GM19328 (cell line): Measurements from ENCODE around the gene TARBP2.
"Not testable (repeated sequence)": the region's sequence is repeated elsewhere in the genome, so short reads cannot be mapped to it uniquely, and the experiment has no call there.

Experiments used
- ATAC-seq: cut with Tn5 transposase; IDR thresholded peaks from one replicate; pipeline ENCODE4 v1.9.1; 2021; ENCODE audit warnings: mild to moderate bottlenecking, moderate library complexity; ENCODE audit not compliant: unreplicated experiment

The TARBP2 gene

GRCh38 chr12:53510181-53510812, 9.2 kb downstream of the TARBP2 start:
- ATAC-seq: no peak

GRCh38 chr12:53513712-53514410, 12.8 kb downstream of the TARBP2 start:
- no peak for ATAC-seq

- ATAC-seq: no peak
Measured at GRCh38 chr12:53514628-53515290, 13.7 kb downstream of the TARBP2 start.

- ATAC-seq: no peak
Measured at GRCh38 chr12:53515291-53515680, 14.2 kb downstream of the TARBP2 start.

- ATAC-seq: no peak
Measured at GRCh38 chr12:53516758-53517455, 15.8 kb downstream of the TARBP2 start.

- no peak for ATAC-seq
Measured at GRCh38 chr12:53518381-53518780, 17.3 kb downstream of the TARBP2 start.

- no peak for ATAC-seq
Measured at GRCh38 chr12:53523131-53523530, 22.0 kb downstream of the TARBP2 start.

- no peak for ATAC-seq
Measured at GRCh38 chr12:53524476-53524875, 23.4 kb downstream of the TARBP2 start.

GRCh38 chr12:53530061-53530460, 29.0 kb downstream of the TARBP2 start:
- ATAC-seq: no peak

- no peak for ATAC-seq
Measured at GRCh38 chr12:53530920-53531319, 29.8 kb downstream of the TARBP2 start.

- ATAC-seq: no peak
Measured at GRCh38 chr12:53532021-53532420, 30.9 kb downstream of the TARBP2 start.

- no peak for ATAC-seq
Measured at GRCh38 chr12:53532524-53533445, 31.7 kb downstream of the TARBP2 start.

- ATAC-seq: no peak
Measured at GRCh38 chr12:53533471-53533870, 32.4 kb downstream of the TARBP2 start.

- ATAC-seq: no peak
Measured at GRCh38 chr12:53536962-53537361, 35.9 kb downstream of the TARBP2 start.

- ATAC-seq: no peak
Measured at GRCh38 chr12:53538209-53538689, 37.2 kb downstream of the TARBP2 start.

GRCh38 chr12:53539526-53539925, 38.4 kb downstream of the TARBP2 start:
- ATAC-seq: no peak

GRCh38 chr12:53543539-53543938, 42.5 kb downstream of the TARBP2 start:
- no peak for ATAC-seq

- not testable (repeated sequence) for ATAC-seq
Measured at GRCh38 chr12:53548354-53548753, 47.3 kb downstream of the TARBP2 start.

- ATAC-seq: not testable (repeated sequence)
Measured at GRCh38 chr12:53550131-53550530, 49.0 kb downstream of the TARBP2 start.

GRCh38 chr12:53550595-53550994, 49.5 kb downstream of the TARBP2 start:
- ATAC-seq: no peak
